HL-60/S4 treated with retinoic acid at 250 ng/mL for 4 days and 3 days (cell line): Measurements from ENCODE around the gene TP53AIP1.
"Not testable (repeated sequence)": the region's sequence is repeated elsewhere in the genome, so short reads cannot be mapped to it uniquely, and the experiment has no call there.

Experiments used
- in situ Hi-C: fragments of 300-500 bp; cut with MboI; formaldehyde crosslinking; loops from 2 replicates; pipeline ENCODE4 v1.7.0; 2022; ENCODE audit warnings: low sequenced_read_pairs

The TP53AIP1 gene

GRCh38 chr11:128926437-128927107, 16.1 kb downstream of the TP53AIP1 start:
- in situ Hi-C loops = no loop called here

DNA sequence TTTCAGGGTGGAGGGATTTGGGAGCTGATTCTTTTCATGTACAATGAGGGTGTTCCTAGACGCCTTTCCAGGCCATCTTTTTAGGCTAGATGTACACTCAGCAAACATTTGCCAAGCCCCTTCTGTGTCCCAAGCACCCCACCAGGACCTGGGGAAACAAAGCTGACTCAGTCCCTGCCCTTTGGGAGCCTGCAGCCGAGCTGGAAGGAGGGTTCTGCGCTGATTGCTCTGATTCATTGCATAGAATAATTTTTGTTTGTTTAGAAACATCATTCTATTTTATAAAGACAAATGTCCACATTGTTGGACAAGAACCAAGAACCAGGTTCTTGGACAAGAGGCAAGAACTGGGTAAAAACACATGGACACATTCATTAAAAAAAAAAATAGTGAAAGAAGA, 16.7 kb downstream of the TP53AIP1 start:
- in situ Hi-C loops = no loop called here

- in situ Hi-C loops = no loop called here
Observed at GRCh38 chr11:128925250-128925600, 17.4 kb downstream of the TP53AIP1 start.

DNA sequence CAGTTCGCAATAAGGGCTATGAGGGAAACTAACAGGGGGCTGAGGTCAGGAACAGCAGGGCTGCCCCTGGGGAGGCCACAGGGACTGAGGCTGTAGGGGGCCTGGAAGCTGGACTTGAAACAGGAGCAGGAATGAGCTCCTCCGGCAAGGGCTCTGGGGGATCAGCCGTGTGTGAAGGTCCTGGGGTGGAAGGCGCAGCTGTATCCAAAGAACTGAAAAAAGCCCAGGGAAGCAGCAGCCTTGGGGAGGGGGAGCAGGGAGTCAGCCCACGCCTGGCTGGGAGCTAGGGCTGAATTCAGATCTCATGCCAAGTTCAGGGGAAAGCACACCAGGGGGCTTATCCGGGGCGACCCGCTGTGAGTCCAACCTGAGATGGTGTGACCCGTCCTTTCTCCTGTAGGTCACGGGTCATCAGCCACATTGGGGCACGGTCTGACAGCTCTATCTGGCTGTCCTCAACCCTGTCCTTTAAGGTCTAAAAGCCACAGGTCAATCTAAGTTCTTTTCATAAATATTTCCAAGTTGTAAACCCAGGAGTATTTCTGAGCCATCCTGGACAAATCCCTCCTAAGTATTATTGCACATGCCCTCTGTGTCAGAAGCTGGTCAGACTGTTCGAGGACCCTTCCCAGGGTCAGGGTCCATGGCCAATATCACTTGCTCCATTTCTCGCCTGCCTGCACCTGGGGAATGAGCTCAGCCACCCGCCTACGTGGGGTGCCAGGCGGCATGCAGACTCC, 18.0 kb downstream of the TP53AIP1 start:
- in situ Hi-C loops = no loop called here

GRCh38 chr11:128924104-128924503, 18.6 kb downstream of the TP53AIP1 start:
- in situ Hi-C loops = no loop called here

DNA sequence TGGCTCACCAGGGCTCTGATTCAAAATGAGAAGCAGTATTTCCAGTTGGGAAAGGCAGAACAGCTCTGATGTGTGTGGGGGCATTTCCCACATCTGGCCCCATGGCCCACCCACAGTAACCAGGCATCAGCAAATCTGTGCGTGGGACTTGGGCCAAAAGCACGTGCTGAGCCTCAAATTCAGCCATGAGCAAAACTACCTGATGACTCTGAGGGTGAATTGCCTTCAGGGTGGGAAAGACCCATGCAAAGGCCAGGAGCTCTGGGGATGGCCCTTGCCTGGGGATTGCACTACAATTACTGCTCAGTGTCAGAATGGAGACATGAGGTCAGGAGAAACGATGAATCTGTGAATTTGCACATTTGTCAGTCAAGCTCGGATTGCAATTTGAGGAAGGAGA, 20.9 kb downstream of the TP53AIP1 start:
- in situ Hi-C loops = no loop called here

- in situ Hi-C loops = no loop called here
Observed at GRCh38 chr11:128920666-128921065, 22.0 kb downstream of the TP53AIP1 start.

GRCh38 chr11:128919635-128920034, 23.0 kb downstream of the TP53AIP1 start:
- in situ Hi-C loops = not testable (repeated sequence)

GRCh38 chr11:128919216-128919615, 23.5 kb downstream of the TP53AIP1 start:
- in situ Hi-C loops = no loop called here

- in situ Hi-C loops = no loop called here
Observed at GRCh38 chr11:128917144-128917724, 25.4 kb downstream of the TP53AIP1 start.

GRCh38 chr11:128916681-128917080, 26.0 kb downstream of the TP53AIP1 start:
- in situ Hi-C loops = no loop called here

DNA sequence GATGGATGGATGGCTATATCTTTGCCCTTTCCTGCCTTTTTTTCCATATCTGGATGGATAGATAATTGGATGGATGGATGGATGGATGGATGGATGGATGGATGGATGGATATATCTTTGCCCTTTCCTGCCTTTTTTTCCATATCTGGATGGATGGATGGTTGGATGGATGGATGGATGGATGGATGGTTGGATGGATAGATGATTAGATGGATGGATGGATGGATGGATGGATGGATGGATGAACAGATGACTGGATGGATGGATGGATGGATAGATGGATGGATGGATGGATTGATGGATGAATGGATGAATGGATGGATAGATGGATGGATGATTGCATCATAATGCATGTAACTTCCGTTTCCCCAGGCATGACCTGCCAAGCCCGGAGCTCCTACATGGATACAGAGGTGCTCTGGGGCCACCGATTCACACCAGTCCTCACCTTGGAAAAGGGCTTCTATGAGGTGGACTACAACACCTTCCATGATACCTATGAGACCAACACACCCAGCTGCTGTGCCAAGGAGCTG, 26.6 kb downstream of the TP53AIP1 start:
- in situ Hi-C loops = no loop called here

DNA sequence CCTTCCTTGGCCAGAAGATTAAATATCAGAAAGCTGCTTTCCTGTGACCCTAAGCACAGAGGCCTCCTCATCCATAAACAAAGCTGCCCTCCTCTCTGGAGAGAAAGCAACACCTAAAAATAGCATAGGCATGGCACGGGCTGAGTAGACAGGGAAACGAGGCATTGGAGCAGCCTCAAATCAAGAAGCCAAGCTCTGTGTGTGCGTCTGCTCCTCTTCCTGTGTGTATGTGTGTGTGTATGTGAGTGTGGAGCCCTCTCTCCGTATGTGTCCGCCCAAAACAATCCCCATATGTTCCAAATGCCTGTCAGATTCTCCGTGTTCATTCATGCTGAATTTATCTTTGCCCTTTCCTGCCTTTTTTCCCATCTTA, 27.5 kb downstream of the TP53AIP1 start:
- in situ Hi-C loops = no loop called here

DNA sequence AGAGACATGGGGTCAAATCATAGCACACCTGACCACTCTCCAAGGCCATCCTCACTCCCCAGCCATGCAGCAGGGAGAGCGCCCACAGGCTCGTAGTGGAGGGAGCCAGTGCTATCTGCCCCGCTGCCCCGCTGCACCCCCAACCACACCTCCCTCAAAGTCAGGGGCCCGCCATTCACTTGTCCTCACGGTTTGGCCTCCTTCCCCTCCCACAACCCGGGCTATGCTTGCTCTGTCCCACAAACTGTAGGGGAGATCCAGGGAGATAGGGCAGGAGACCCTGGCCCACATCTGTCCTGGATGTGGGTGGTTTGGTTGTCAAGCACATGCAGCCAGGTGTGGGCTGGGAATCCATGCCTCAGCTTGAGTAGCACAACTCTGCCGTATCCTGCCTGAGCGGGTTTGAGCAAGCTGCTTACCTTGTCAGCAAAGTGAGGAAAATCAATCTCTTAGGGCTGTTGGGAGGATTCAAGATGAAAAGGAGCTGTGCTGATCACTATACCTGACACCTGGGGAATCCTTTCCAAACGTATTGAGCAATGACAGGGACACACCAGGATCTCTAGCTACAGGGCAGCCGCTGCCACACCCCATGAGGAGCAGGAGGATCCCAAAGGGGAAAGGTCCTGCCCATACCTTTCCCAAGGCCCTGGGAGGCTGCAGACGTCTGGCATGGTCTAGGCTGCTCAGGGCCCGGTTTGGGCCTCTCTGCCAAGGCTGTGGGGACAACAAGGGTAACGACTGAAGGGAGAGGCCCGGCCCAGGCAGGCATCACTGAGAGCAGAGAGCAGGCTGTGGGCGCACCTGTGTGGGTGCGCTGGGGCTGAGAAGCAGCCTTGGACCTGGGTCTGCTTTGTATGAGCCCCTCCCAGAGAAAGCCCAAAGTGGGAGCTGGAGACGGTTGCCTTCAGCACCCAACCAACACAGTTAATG, 28.2 kb downstream of the TP53AIP1 start:
- in situ Hi-C loops = no loop called here

DNA sequence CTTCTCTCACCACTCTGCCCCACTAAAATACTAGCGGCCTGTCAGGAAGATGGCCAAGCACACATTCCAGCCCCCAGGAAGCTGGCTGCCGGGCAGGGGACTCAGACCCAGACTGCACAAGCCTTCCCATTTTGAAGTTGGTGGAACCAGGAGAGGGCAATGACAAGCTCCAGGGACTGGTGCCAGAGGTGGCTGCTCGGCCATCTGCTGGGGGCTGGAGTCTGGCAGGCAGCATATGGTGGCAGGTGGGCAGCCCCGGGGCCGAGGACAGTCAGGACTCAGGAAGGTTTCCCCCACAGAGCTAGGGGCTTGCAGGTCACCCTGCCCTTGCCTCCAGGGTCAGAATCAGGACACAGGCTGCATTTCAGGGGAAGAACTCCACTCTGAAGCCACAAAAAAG, 28.9 kb downstream of the TP53AIP1 start:
- in situ Hi-C loops = no loop called here

DNA sequence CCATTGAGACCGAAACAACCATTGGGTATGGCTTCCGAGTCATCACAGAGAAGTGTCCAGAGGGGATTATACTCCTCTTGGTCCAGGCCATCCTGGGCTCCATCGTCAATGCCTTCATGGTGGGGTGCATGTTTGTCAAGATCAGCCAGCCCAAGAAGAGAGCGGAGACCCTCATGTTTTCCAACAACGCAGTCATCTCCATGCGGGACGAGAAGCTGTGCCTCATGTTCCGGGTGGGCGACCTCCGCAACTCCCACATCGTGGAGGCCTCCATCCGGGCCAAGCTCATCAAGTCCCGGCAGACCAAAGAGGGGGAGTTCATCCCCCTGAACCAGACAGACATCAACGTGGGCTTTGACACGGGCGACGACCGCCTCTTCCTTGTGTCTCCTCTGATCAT, 31.0 kb downstream of the TP53AIP1 start:
- in situ Hi-C loops = no loop called here

- in situ Hi-C loops = no loop called here
Observed at GRCh38 chr11:128911239-128911638, 31.4 kb downstream of the TP53AIP1 start.

- in situ Hi-C loops = no loop called here
Observed at GRCh38 chr11:128910576-128910975, 32.1 kb downstream of the TP53AIP1 start.

DNA sequence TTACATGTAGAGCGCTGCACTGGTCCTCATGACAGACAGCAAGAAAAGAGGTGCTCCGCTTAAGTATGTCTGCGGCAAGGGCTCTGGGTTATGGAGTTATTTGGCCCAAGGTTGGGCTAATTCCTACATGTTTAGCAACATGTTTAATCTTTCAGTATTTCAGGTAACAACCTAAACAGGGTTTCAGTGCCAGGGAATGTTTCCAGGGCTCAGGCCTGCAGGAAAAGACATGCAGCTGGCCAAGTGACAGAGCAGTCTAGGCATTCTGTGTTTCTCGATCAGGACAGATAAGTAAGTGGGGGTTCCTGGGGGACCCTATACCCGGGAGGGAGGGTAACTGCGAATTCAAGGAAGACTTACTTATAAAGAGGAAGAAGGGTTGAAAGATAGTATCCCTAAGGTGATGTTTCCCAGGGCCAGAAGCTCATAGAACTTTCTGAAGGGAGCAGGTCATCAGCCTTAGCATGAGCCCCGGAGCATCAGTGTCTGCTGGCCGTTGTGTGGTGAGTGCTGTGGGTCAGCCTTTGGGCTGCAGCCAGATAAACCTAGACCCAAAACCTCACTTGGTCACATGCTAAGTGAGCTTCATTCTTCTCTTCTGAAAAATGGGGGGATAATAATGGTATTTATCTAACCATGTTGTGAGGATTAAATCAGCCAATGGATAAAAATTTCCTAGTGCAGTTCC, 33.1 kb downstream of the TP53AIP1 start:
- in situ Hi-C loops = no loop called here
